B cell (primary cell): ENCODE measurements around the gene RIPOR2. TPM values are rescaled to one million over a fixed set of nuclear protein-coding genes. Genes with fewer than 3 reads are reported as not detected.
A peak's percentile ranks its signal among the peaks of the same experiment; 100 is the strongest.

ENCODE experiments used
- ATAC-seq: fragments of 200-7000 bp; cut with Tn5 transposase; one replicate; pipeline ENCODE4 v1.10.0; 2021; ENCODE audit warnings: low read depth, mild to moderate bottlenecking, moderate number of reproducible peaks, moderate library complexity
- CTCF ChIA-PET: fragments of 350-600 bp; sonication (Branson Sonifier 250); formaldehyde crosslinking; loops from one replicate; lab custom pipeline; 2021; ENCODE audit warnings: antibody characterized with exemption, inconsistent platforms; lab: Charles Lee
- POLR2A ChIA-PET: fragments of 350-600 bp; sonication (Branson Sonifier 250); formaldehyde crosslinking; loops from one replicate; lab custom pipeline; 2021; ENCODE audit warnings: antibody characterized with exemption; lab: Charles Lee
- DNase-seq: peaks from one replicate; pipeline ENCODE4 v3.0.0; 2013
- H2AFZ ChIP-seq: 2 replicates; pipeline ENCODE4 v1.6.1; 2012; ENCODE audit warnings: mild to moderate bottlenecking, low read depth, low read length; ENCODE audit not compliant: insufficient read depth, poor library complexity, severe bottlenecking
- H3K27ac ChIP-seq, 2 donors: 1 replicate in 1 of 2; 2 replicates in 1 of 2; pipeline ENCODE4 v1.5.1; 2012 to 2013; ENCODE audit warnings: low read length in 2 of 2, mild to moderate bottlenecking in 2 of 2, moderate library complexity in 1 of 2
- H3K27me3 ChIP-seq, 4 experiments: fragments of 200-600 bp in 1 of 4; sonication (generic) in 1 of 4; replicated peaks in 1 of 4; 1 replicate in 2 of 4; 2 replicates in 2 of 4; pipeline versions ENCODE4 v1.6.1 to v1.7.0; 2013 to 2016; ENCODE audit warnings: low read length in 3 of 4, mild to moderate bottlenecking in 2 of 4, mixed read lengths in 1 of 4, moderate library complexity in 1 of 4; ENCODE audit not compliant: insufficient read depth in 4 of 4, control insufficient read depth in 3 of 4; ENCODE audit errors: control extremely low read depth in 1 of 4
- H3K36me3 ChIP-seq, 2 experiments: replicated peaks in 1 of 2; 1 replicate in 1 of 2; 2 replicates in 1 of 2; pipeline versions ENCODE4 v1.6.1 to v1.7.1; 2013; ENCODE audit warnings: low read length in 1 of 2; ENCODE audit not compliant: insufficient read depth in 2 of 2, control insufficient read depth in 1 of 2; ENCODE audit errors: control extremely low read depth in 1 of 2, extremely low read depth in 1 of 2
- H3K4me1 ChIP-seq, 2 donors: fragments of 200-600 bp in 1 of 2; sonication (generic) in 1 of 2; 1 replicate in 1 of 2; 2 replicates in 1 of 2; pipeline versions ENCODE4 v1.5.1 to v1.6.1; 2013 to 2017; ENCODE audit warnings: low read length in 2 of 2; ENCODE audit not compliant: control insufficient read depth in 2 of 2, insufficient read depth in 2 of 2
- H3K4me2 ChIP-seq: replicated peaks from 2 replicates; pipeline ENCODE3; 2012; ENCODE audit warnings: mild to moderate bottlenecking, low read depth, low read length; ENCODE audit not compliant: poor library complexity, severe bottlenecking
- H3K4me3 ChIP-seq, 5 experiments: fragments of 200-600 bp in 1 of 5; sonication (generic) in 1 of 5; 1 replicate in 3 of 5; 2 replicates in 2 of 5; pipeline versions ENCODE4 v1.5.1 to v1.7.0; 2011 to 2016; ENCODE audit warnings: low read length in 4 of 5, mild to moderate bottlenecking in 4 of 5, low read depth in 2 of 5, control low read depth in 1 of 5, moderate library complexity in 1 of 5; ENCODE audit not compliant: insufficient read depth in 1 of 5; ENCODE audit errors: control extremely low read depth in 1 of 5, extremely low read depth in 1 of 5
- H3K79me2 ChIP-seq: fragments of 200-600 bp; sonication (generic); one replicate; pipeline ENCODE4 v1.6.0; 2016; ENCODE audit warnings: low read length; ENCODE audit not compliant: control insufficient read depth, insufficient read depth
- H3K9ac ChIP-seq: fragments of 200-600 bp; sonication (generic); 2 replicates; pipeline ENCODE4 v1.6.1; 2017; ENCODE audit warnings: mild to moderate bottlenecking, low read length, moderate library complexity
- H3K9me3 ChIP-seq, 3 donors: one replicate each; pipeline versions ENCODE4 v1.6.1 to v1.7.1; 2013; ENCODE audit warnings: low read length in 2 of 3; ENCODE audit not compliant: control insufficient read depth in 2 of 3, insufficient read depth in 1 of 3; ENCODE audit errors: control extremely low read depth in 1 of 3
- H4K20me1 ChIP-seq: 2 replicates; pipeline ENCODE4 v1.6.0; 2012; ENCODE audit warnings: mild to moderate bottlenecking, low read length; ENCODE audit not compliant: insufficient read depth, control insufficient read depth, poor library complexity, severe bottlenecking
- H3K27ac Mint-ChIP-seq: one replicate; pipeline ENCODE4 v1.8.0; 2021; ENCODE audit warnings: mixed read lengths
- H3K27me3 Mint-ChIP-seq: one replicate; pipeline ENCODE4 v1.8.0; 2021; ENCODE audit warnings: mixed read lengths
- H3K4me1 Mint-ChIP-seq: one replicate; pipeline ENCODE4 v1.8.0; 2021; ENCODE audit warnings: mixed read lengths
- H3K4me3 Mint-ChIP-seq: one replicate; pipeline ENCODE4 v1.8.0; 2021; ENCODE audit warnings: mixed read lengths
- H3K9me3 Mint-ChIP-seq: one replicate; pipeline ENCODE4 v1.8.0; 2022; ENCODE audit warnings: mixed read lengths; ENCODE audit not compliant: insufficient read depth
- EZH2 ChIP-seq: IDR thresholded peaks from 2 replicates; pipeline ENCODE4 v1.6.1; 2012; ENCODE audit warnings: borderline replicate concordance, low read depth, mild to moderate bottlenecking, moderate library complexity, low read length; ENCODE audit not compliant: insufficient read depth, poor library complexity, severe bottlenecking
- WGBS: methylation state at CpG from one replicate; pipeline ENCODE4 v1.1.5; 2013; ENCODE audit warnings: missing lambda C conversion rate; ENCODE audit not compliant: insufficient coverage; 5-methylcytosine and 5-hydroxymethylcytosine counted together
- intact Hi-C: fragments of 100-400 bp; cut with micrococcal nuclease; formaldehyde crosslinking; loops from one replicate; pipeline ENCODE4 v1.10.0; 2022
- polyA plus RNA-seq: library from polyadenylated mRNA; depleted of rRNA; stranded (reverse); fragments of >200 nt; gene quantifications from 2 replicates; pipeline ENCODE4 v1.2.3, GENCODE V29; 2012
- total RNA-seq, 2 donors: library from RNA; stranded (reverse); fragments of 120-200 nt in 1 of 2; gene quantifications; 1 replicate in 1 of 2; 2 replicates in 1 of 2; pipeline versions ENCODE4 v1.2.3 to v1.2.4, GENCODE V29; 2013 to 2022
- TF ChIP-seq, protein P1 (sequence below): fragments of 200-600 bp; IDR thresholded peaks from one replicate; pipeline ENCODE4 v1.8.0; 2022; ENCODE audit warnings: antibody characterized with exemption, mild to moderate bottlenecking

Gene RIPOR2
- total and polyA plus RNA-seq, 2 donors (not counting 1 experiment from before 2014, with no cell fraction given) = 300 to 430 TPM

DNA sequence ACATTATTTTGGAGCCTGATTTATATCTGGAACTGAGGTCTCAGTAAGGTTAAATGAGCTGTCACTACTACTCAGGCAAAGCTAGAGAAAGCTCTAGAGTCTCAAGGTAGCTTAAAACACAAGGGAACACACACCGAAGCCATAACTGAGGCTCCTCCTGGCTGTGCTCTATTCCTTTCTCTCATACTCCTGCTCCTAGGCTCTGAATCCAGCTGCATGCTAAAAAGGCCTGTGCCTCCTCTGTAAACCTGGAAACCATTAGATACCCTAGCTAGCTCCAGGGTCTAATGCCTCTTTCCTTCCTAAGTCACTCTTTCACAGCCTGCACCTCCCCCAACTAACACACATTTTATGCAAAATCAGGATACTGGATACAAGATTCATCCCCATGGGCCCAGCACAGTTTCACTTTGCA is 17.1 kb downstream of the RIPOR2 start:
- peak overlapping the region; percentile 92 for H3K27ac Mint-ChIP-seq
- ATAC-seq = no peak
- Histone ChIP-seq H3K36me3 (peaks cover 1 to 87% of the 10 kb centered on the region in 2 experiments), H3K9ac (peak overlapping the region; percentile 39), H3K4me1 (peaks cover 96 to 99% of the 10 kb centered on the region in 2 donors), H3K27me3 (no peaks in the 10 kb centered on the region), H3K9me3 (no peaks in the 10 kb centered on the region), H3K4me3 (peak overlapping the region in 1 of 5 experiments; percentile 39), H4K20me1 (peaks cover 98% of the 10 kb centered on the region), H3K4me2 (peak overlapping the region; percentile 62), H2AFZ (no peak overlapping the region), H3K79me2 (peaks cover 100% of the 10 kb centered on the region), H3K27ac (peak overlapping the region; percentile 36 to 68)
- peaks cover 92% of the 10 kb centered on the region for H3K4me1 Mint-ChIP-seq
- CTCF ChIA-PET = interaction anchor here (0.7 to 5.5 kb wide), 18 partner anchors 8 to 152 kb away, joined by 3 to 74 read pairs (median 6); partner anchors contain the start of gene RIPOR2
- POLR2A ChIA-PET = interaction anchor here (0.6 to 5.9 kb wide), 6 partner anchors 8 to 121 kb away, joined by 3 to 34 read pairs (median 4); no protein-coding TSS in a partner anchor
- WGBS = 64% methylated on average over 1 of the region's 1 CpG
- TF ChIP-seq, protein P1, sequence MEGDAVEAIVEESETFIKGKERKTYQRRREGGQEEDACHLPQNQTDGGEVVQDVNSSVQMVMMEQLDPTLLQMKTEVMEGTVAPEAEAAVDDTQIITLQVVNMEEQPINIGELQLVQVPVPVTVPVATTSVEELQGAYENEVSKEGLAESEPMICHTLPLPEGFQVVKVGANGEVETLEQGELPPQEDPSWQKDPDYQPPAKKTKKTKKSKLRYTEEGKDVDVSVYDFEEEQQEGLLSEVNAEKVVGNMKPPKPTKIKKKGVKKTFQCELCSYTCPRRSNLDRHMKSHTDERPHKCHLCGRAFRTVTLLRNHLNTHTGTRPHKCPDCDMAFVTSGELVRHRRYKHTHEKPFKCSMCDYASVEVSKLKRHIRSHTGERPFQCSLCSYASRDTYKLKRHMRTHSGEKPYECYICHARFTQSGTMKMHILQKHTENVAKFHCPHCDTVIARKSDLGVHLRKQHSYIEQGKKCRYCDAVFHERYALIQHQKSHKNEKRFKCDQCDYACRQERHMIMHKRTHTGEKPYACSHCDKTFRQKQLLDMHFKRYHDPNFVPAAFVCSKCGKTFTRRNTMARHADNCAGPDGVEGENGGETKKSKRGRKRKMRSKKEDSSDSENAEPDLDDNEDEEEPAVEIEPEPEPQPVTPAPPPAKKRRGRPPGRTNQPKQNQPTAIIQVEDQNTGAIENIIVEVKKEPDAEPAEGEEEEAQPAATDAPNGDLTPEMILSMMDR = no peak
- no peak for TF ChIP-seq EZH2
- no peaks in the 10 kb centered on the region for H3K27me3 Mint-ChIP-seq
- no peaks in the 10 kb centered on the region for H3K9me3 Mint-ChIP-seq
- intact Hi-C loops = loop anchor here (1.0 kb wide), 1 partner anchor 11 kb away; no protein-coding TSS in a partner anchor
- H3K4me3 Mint-ChIP-seq = peak overlapping the region; percentile 84
- DNase-seq = peak; percentile 39

DNA sequence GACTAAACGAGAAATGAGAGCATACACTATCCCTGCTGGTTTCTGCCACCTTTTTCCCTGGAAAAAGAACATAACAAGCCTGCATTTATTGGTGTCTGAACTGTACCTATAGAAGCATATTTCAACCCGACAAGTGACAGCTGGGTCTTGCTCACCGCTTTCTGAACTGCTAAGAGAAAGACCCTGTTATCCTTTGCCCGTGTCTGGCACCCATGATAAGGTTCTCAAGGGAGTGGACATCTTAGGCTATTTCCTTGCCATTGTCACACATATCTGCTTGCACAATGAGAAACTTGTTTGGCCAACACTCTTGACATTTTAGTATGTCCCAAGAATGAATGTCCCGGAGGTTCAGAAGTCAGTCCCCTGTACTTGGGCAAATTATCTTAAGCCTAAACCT is 19.3 kb downstream of the RIPOR2 start:
- Mint-ChIP-seq H3K27ac (peak overlapping the region; percentile 69), H3K9me3 (no peaks in the 10 kb centered on the region), H3K4me3 (peak overlapping the region; percentile 42), H3K4me1 (peaks cover 95% of the 10 kb centered on the region), H3K27me3 (no peaks in the 10 kb centered on the region)
- H3K36me3 ChIP-seq = peaks cover 0 to 90% of the 10 kb centered on the region in 2 experiments
- no peak for TF ChIP-seq EZH2
- intact Hi-C loops = no loop called here
- no peak overlapping the region for H2AFZ ChIP-seq
- H3K27me3 ChIP-seq = no peaks in the 10 kb centered on the region
- peak overlapping the region; percentile 9 for H3K4me2 ChIP-seq
- no peak overlapping the region for H3K9ac ChIP-seq
- DNase-seq (no peak), ATAC-seq (no peak)
- peaks cover 100% of the 10 kb centered on the region for H4K20me1 ChIP-seq
- H3K79me2 ChIP-seq = peaks cover 100% of the 10 kb centered on the region
- ChIA-PET POLR2A (interaction anchor here (0.6 kb wide), 1 partner anchor 18 kb away, joined by 4 read pairs; no protein-coding TSS in a partner anchor), CTCF (interaction anchor here (0.6 to 2.2 kb wide), 4 partner anchors 17 to 101 kb away, joined by 3 to 11 read pairs (median 4); no protein-coding TSS in a partner anchor)
- peak overlapping the region in 1 of 2 donors; percentile 93 for H3K27ac ChIP-seq
- WGBS = 95% methylated on average over 3 of the region's 5 CpGs
- no peaks in the 10 kb centered on the region for H3K9me3 ChIP-seq
- no peak overlapping the region for H3K4me3 ChIP-seq
- H3K4me1 ChIP-seq = peaks cover 97 to 100% of the 10 kb centered on the region in 2 donors
